ENCODE results near the gene HIPK2. TPM values are rescaled to one million over a fixed set of nuclear protein-coding genes. Genes with fewer than 3 reads are reported as not detected.

HIPK2 gene
- total RNA-seq, 2 donors from 2014 or later, result 22.1 to 26.4 TPM

- Histone ChIP-seq H3K27me3 (no peaks in the 10 kb centered on the region), H3K9me3 (no peaks in the 10 kb centered on the region), H3K27ac (no peak overlapping the region), H3K4me3 (no peak overlapping the region), H3K4me1 (no peaks in the 10 kb centered on the region), H3K36me3 (replicated peaks in 1 of 2; ENCODE audit: insufficient read depth in 1 of 2, low read depth in 2 of 2) (peaks cover 12 to 15% of the 10 kb centered on the region in 2 donors)
- peak in 1 of 4 donors; percentile 5 for DNase-seq
- intact Hi-C loops (cut with DNase I), result loop anchor here (10.0 kb wide), 1 partner anchor 365 kb away; no protein-coding TSS in a partner anchor
- WGBS, 2 donors, result 65 to 66% methylated on average over 4 of the region's 4 CpGs
- ATAC-seq, result no peak
- TF ChIP-seq POLR2A (IDR thresholded peaks at IDR 0.05), result no peak
- no peak for TF ChIP-seq CTCF (IDR thresholded peaks at IDR 0.05)
These were observed 148.3 kb downstream of the HIPK2 start for GRCh38 chr7:139629392-139630082.

GRCh38 chr7:139627831-139628230 lies 150.0 kb downstream of the HIPK2 start:
- no peak for DNase-seq
- Histone ChIP-seq H3K27ac (no peak overlapping the region), H3K4me1 (no peaks in the 10 kb centered on the region), H3K4me3 (no peak overlapping the region), H3K27me3 (no peaks in the 10 kb centered on the region), H3K36me3 (replicated peaks in 1 of 2; ENCODE audit: insufficient read depth in 1 of 2, low read depth in 2 of 2) (peaks cover 12 to 17% of the 10 kb centered on the region in 2 donors), H3K9me3 (no peaks in the 10 kb centered on the region)
- no peak for TF ChIP-seq CTCF (IDR thresholded peaks at IDR 0.05)
- TF ChIP-seq POLR2A (IDR thresholded peaks at IDR 0.05), result no peak
- intact Hi-C loops (cut with DNase I), result loop anchor here (10.0 kb wide), 1 partner anchor 367 kb away; no protein-coding TSS in a partner anchor
- ATAC-seq, result no peak
- 88 to 89% methylated on average over 4 of the region's 4 CpGs for WGBS, 2 donors

GRCh38 chr7:139626817-139627216 lies 151.0 kb downstream of the HIPK2 start:
- TF ChIP-seq POLR2A (IDR thresholded peaks at IDR 0.05) (no peak), CTCF (IDR thresholded peaks at IDR 0.05) (no peak)
- Histone ChIP-seq H3K9me3 (no peaks in the 10 kb centered on the region), H3K27me3 (no peaks in the 10 kb centered on the region), H3K4me3 (no peak overlapping the region), H3K36me3 (replicated peaks in 1 of 2; ENCODE audit: insufficient read depth in 1 of 2, low read depth in 2 of 2) (peaks cover 12 to 19% of the 10 kb centered on the region in 2 donors), H3K27ac (no peak overlapping the region), H3K4me1 (no peaks in the 10 kb centered on the region)
- ATAC-seq (no peak), DNase-seq (peak in 1 of 4 donors; percentile 4)
- intact Hi-C loops (cut with DNase I), result loop anchor here (10.0 kb wide), 1 partner anchor 368 kb away; no protein-coding TSS in a partner anchor
- 93 to 100% methylated on average over 1 of the region's 1 CpG for WGBS, 2 donors

GRCh38 chr7:139623518-139623917 lies 154.3 kb downstream of the HIPK2 start:
- WGBS, 2 donors, result 93 to 96% methylated on average over 3 to 4 of the region's 4 CpGs

More at GRCh38 chr7:139623518-139623917, 154.3 kb downstream of the HIPK2 start:
- DNase-seq (no peak), ATAC-seq (no peak)
- Histone ChIP-seq H3K9me3 (no peaks in the 10 kb centered on the region), H3K4me1 (no peaks in the 10 kb centered on the region), H3K27ac (no peak overlapping the region), H3K36me3 (replicated peaks in 1 of 2; ENCODE audit: insufficient read depth in 1 of 2, low read depth in 2 of 2) (peaks cover 12 to 19% of the 10 kb centered on the region in 2 donors), H3K27me3 (no peaks in the 10 kb centered on the region), H3K4me3 (no peak overlapping the region)
- TF ChIP-seq POLR2A (IDR thresholded peaks at IDR 0.05), result no peak
- no peak for TF ChIP-seq CTCF (IDR thresholded peaks at IDR 0.05)
- intact Hi-C loops (cut with DNase I), result loop anchor here (10.0 kb wide), 1 partner anchor 371 kb away; no protein-coding TSS in a partner anchor

All from body of pancreas (tissue), 4 donors.